ENCODE measurements around the gene RBFOX2.

Gene RBFOX2

GRCh38 chr22:35736701-35737100, 291.9 kb downstream of the RBFOX2 start:
- no peak for DNase-seq
- H3K27me3 ChIP-seq = no peaks in the 10 kb centered on the region
- no peak for TF ChIP-seq CTCF (IDR thresholded peaks at IDR 0.05; ENCODE audit: low read depth, low read length)
- H3K9me3 ChIP-seq = no peaks in the 10 kb centered on the region; the same call in 1 of the 2 replicates
- no peak overlapping the region for H3K4me3 ChIP-seq (ENCODE audit: low read depth, low read length)
- peaks cover 11% of the 10 kb centered on the region for H3K36me3 ChIP-seq
- peaks cover 9% of the 10 kb centered on the region for H3K4me1 ChIP-seq

- TF ChIP-seq CTCF (IDR thresholded peaks at IDR 0.05; ENCODE audit: low read depth, low read length) = no peak
- H3K36me3 ChIP-seq = peaks cover 6% of the 10 kb centered on the region
- no peaks in the 10 kb centered on the region for H3K27me3 ChIP-seq
- no peaks in the 10 kb centered on the region for H3K9me3 ChIP-seq
- H3K4me3 ChIP-seq (ENCODE audit: low read depth, low read length) = no peak overlapping the region
- peaks cover 3% of the 10 kb centered on the region for H3K4me1 ChIP-seq
- no peak for DNase-seq
Measured at GRCh38 chr22:35736166-35736565, 292.5 kb downstream of the RBFOX2 start.

- no peaks in the 10 kb centered on the region for H3K4me1 ChIP-seq
- no peaks in the 10 kb centered on the region for H3K27me3 ChIP-seq
- no peak overlapping the region for H3K4me3 ChIP-seq (ENCODE audit: low read depth, low read length)
- peaks cover 6% of the 10 kb centered on the region for H3K36me3 ChIP-seq
- no peaks in the 10 kb centered on the region for H3K9me3 ChIP-seq
- TF ChIP-seq CTCF (IDR thresholded peaks at IDR 0.05; ENCODE audit: low read depth, low read length) = no peak
- DNase-seq = no peak
Measured at GRCh38 chr22:35735542-35735941, 293.1 kb downstream of the RBFOX2 start.

- TF ChIP-seq CTCF (IDR thresholded peaks at IDR 0.05; ENCODE audit: low read depth, low read length) = no peak
- Histone ChIP-seq H3K9me3 (no peaks in the 10 kb centered on the region), H3K27me3 (no peaks in the 10 kb centered on the region), H3K4me1 (no peaks in the 10 kb centered on the region), H3K36me3 (peaks cover 6% of the 10 kb centered on the region), H3K4me3 (ENCODE audit: low read depth, low read length) (no peak overlapping the region)
- DNase-seq = no peak
Measured at GRCh38 chr22:35734517-35734827, 294.2 kb downstream of the RBFOX2 start.

GRCh38 chr22:35733791-35734516, 294.7 kb downstream of the RBFOX2 start:
- no peaks in the 10 kb centered on the region for H3K4me1 ChIP-seq
- no peak overlapping the region for H3K4me3 ChIP-seq (ENCODE audit: low read depth, low read length)
- H3K36me3 ChIP-seq = peaks cover 6% of the 10 kb centered on the region
- no peaks in the 10 kb centered on the region for H3K27me3 ChIP-seq
- H3K9me3 ChIP-seq = no peaks in the 10 kb centered on the region
- no peak for DNase-seq
- no peak for TF ChIP-seq CTCF (IDR thresholded peaks at IDR 0.05; ENCODE audit: low read depth, low read length)

- TF ChIP-seq CTCF (IDR thresholded peaks at IDR 0.05; ENCODE audit: low read depth, low read length) = no peak
Measured at GRCh38 chr22:35733036-35733435, 295.6 kb downstream of the RBFOX2 start.

More at GRCh38 chr22:35733036-35733435, 295.6 kb downstream of the RBFOX2 start:
- DNase-seq = no peak
- Histone ChIP-seq H3K36me3 (peaks cover 5% of the 10 kb centered on the region), H3K4me3 (ENCODE audit: low read depth, low read length) (no peak overlapping the region), H3K27me3 (no peaks in the 10 kb centered on the region), H3K4me1 (no peaks in the 10 kb centered on the region), H3K9me3 (no peaks in the 10 kb centered on the region)

All from BE2C (cell line).